Stimulated activated CD4-positive, alpha-beta T cell treated with anti-CD3 and anti-CD28 coated beads, TNF-alpha, amount 100 ng/mL, for 4 hours (primary cell): ENCODE data around the gene PSMC1.

ENCODE experiments used
- DNase-seq, 3 experiments: peaks; one replicate each; pipeline ENCODE4 v3.0.0-alpha.2; 2020; ENCODE audit warnings: low read depth in 3 of 3

PSMC1 gene

GRCh38 chr14:90302529-90303303 is 46.4 kb downstream of the PSMC1 start:
- no peak for DNase-seq

- no peak for DNase-seq
These were observed 47.1 kb downstream of the PSMC1 start for GRCh38 chr14:90303473-90303872.

- no peak for DNase-seq
These were observed 48.1 kb downstream of the PSMC1 start for GRCh38 chr14:90304502-90304901.

GRCh38 chr14:90305176-90305601 is 48.8 kb downstream of the PSMC1 start:
- no peak for DNase-seq

- no peak for DNase-seq
These were observed 52.2 kb downstream of the PSMC1 start for GRCh38 chr14:90308561-90308960.

- DNase-seq, result no peak
These were observed 60.9 kb downstream of the PSMC1 start for GRCh38 chr14:90317286-90317685.

- no peak for DNase-seq
These were observed 61.7 kb downstream of the PSMC1 start for GRCh38 chr14:90318016-90318415.

GRCh38 chr14:90319173-90319572 is 62.8 kb downstream of the PSMC1 start:
- no peak for DNase-seq

- no peak for DNase-seq
These were observed 63.5 kb downstream of the PSMC1 start for GRCh38 chr14:90319634-90320541.

- DNase-seq, result no peak
These were observed 65.5 kb downstream of the PSMC1 start for GRCh38 chr14:90321891-90322290.
